GM23338 (cell line): Measurements from ENCODE around the gene THOP1. TPM values are rescaled to one million over a fixed set of nuclear protein-coding genes. Genes with fewer than 3 reads are reported as not detected.

Experiments used
- ATAC-seq: fragments of 200-7000 bp; cut with Tn5 transposase; 3 replicates; pipeline ENCODE4 v1.9.1; 2020
- DNase-seq: peaks from one replicate; pipeline ENCODE4 v3.0.0-alpha.2; 2015; ENCODE audit warnings: low spot score
- H2AFZ ChIP-seq: fragments of 200-600 bp; sonication (generic); 2 replicates; pipeline ENCODE4 v1.8.0; 2016; ENCODE audit warnings: antibody characterized with exemption, mild to moderate bottlenecking, moderate library complexity
- H3F3A ChIP-seq: fragments of 200-600 bp; sonication (generic); replicated peaks from 2 replicates; pipeline ENCODE4 v1.8.0; 2017; ENCODE audit warnings: antibody characterized with exemption, mixed run types, low read depth
- H3K27ac ChIP-seq: fragments of 200-600 bp; sonication (generic); 2 replicates; pipeline ENCODE4 v1.6.1; 2016; ENCODE audit warnings: low read depth
- H3K27me3 ChIP-seq: fragments of 200-600 bp; sonication (generic); 2 replicates; pipeline ENCODE4 v1.8.0; 2016; ENCODE audit warnings: mild to moderate bottlenecking, mixed run types, moderate library complexity; ENCODE audit not compliant: insufficient read depth
- H3K36me3 ChIP-seq: fragments of 200-600 bp; sonication (generic); 2 replicates; pipeline ENCODE4 v1.8.0; 2016; ENCODE audit warnings: mild to moderate bottlenecking; ENCODE audit not compliant: insufficient read depth
- H3K4me1 ChIP-seq: fragments of 200-600 bp; sonication (generic); 2 replicates; pipeline ENCODE4 v1.8.0; 2016; ENCODE audit warnings: mild to moderate bottlenecking, moderate library complexity; ENCODE audit not compliant: insufficient read depth
- H3K4me2 ChIP-seq: fragments of 200-600 bp; sonication (generic); 2 replicates; pipeline ENCODE4 v1.7.1; 2017; ENCODE audit warnings: mixed run types
- H3K4me3 ChIP-seq: fragments of 200-600 bp; sonication (generic); 2 replicates; pipeline ENCODE4 v1.6.1; 2016; ENCODE audit warnings: mixed run types
- H3K79me2 ChIP-seq: fragments of 200-600 bp; sonication (generic); replicated peaks from 2 replicates; pipeline ENCODE4 v1.8.0; 2017; ENCODE audit warnings: mild to moderate bottlenecking; ENCODE audit not compliant: insufficient read depth
- H3K9me2 ChIP-seq: fragments of 200-600 bp; sonication (generic); 2 replicates; pipeline ENCODE4 v1.8.0; 2017; ENCODE audit not compliant: insufficient read depth
- H4K20me1 ChIP-seq: fragments of 200-600 bp; sonication (generic); replicated peaks from 2 replicates; pipeline ENCODE4 v1.8.0; 2017; ENCODE audit warnings: mild to moderate bottlenecking; ENCODE audit not compliant: insufficient read depth
- H3K27ac Mint-ChIP-seq: 2 replicates; pipeline ENCODE4 v1.8.0; 2020; ENCODE audit warnings: inconsistent platforms, mild to moderate bottlenecking, moderate library complexity, mixed read lengths
- H3K27me3 Mint-ChIP-seq: 3 replicates; pipeline ENCODE4 v1.8.0; 2022; ENCODE audit warnings: low read depth, mild to moderate bottlenecking, moderate library complexity, mixed read lengths, inconsistent platforms; ENCODE audit not compliant: insufficient read depth, poor library complexity
- H3K36me3 Mint-ChIP-seq: 3 replicates; pipeline ENCODE4 v1.8.0; 2021; ENCODE audit warnings: low read depth, mild to moderate bottlenecking, inconsistent platforms, moderate library complexity, mixed read lengths
- H3K4me1 Mint-ChIP-seq: 3 replicates; pipeline ENCODE4 v1.8.0; 2020; ENCODE audit warnings: mild to moderate bottlenecking, inconsistent platforms, mixed read lengths
- H3K4me3 Mint-ChIP-seq: 3 replicates; pipeline ENCODE4 v1.8.0; 2021; ENCODE audit warnings: moderate library complexity, mild to moderate bottlenecking, inconsistent platforms, mixed read lengths
- H3K9me3 Mint-ChIP-seq: 3 replicates; pipeline ENCODE4 v1.8.0; 2020; ENCODE audit warnings: moderate library complexity, mild to moderate bottlenecking, inconsistent platforms, mixed read lengths
- CREB1 ChIP-seq: fragments of 250-450 bp; sonication (Bioruptor Pico); IDR thresholded peaks from 2 replicates; pipeline ENCODE4 v1.5.0; 2020; ENCODE audit warnings: low read depth, mild to moderate bottlenecking, moderate library complexity
- ETS1 ChIP-seq: IDR thresholded peaks from 2 replicates; pipeline ENCODE4 v1.6.1; 2016; ENCODE audit warnings: antibody characterized with exemption
- EZH2 ChIP-seq: fragments of 200-600 bp; sonication (generic); IDR thresholded peaks from one replicate; pipeline ENCODE4 v1.8.0; 2017; ENCODE audit warnings: antibody characterized with exemption, mild to moderate bottlenecking, low read depth; ENCODE audit not compliant: unreplicated experiment
- EZH2phosphoT487 ChIP-seq: fragments of 200-600 bp; sonication (generic); IDR thresholded peaks from one replicate; pipeline ENCODE4 v1.8.1; 2018; ENCODE audit warnings: antibody characterized with exemption; ENCODE audit not compliant: unreplicated experiment
- JUNB ChIP-seq: IDR thresholded peaks from one replicate; pipeline ENCODE4 v1.6.1; 2016; ENCODE audit warnings: antibody characterized with exemption; ENCODE audit not compliant: unreplicated experiment
- NANOG ChIP-seq: IDR thresholded peaks from 2 replicates; pipeline ENCODE4 v1.6.1; 2016; ENCODE audit warnings: antibody characterized with exemption, borderline replicate concordance
- POLR2AphosphoS5 ChIP-seq: IDR thresholded peaks from 2 replicates; pipeline ENCODE4 v1.6.1; 2016; ENCODE audit warnings: antibody characterized with exemption, low read depth
- REST ChIP-seq: IDR thresholded peaks from one replicate; pipeline ENCODE4 v1.6.1; 2018; ENCODE audit warnings: antibody characterized with exemption; ENCODE audit not compliant: unreplicated experiment
- STAT1 ChIP-seq: IDR thresholded peaks from one replicate; pipeline ENCODE4 v1.6.1; 2016; ENCODE audit warnings: antibody characterized with exemption; ENCODE audit not compliant: unreplicated experiment
- ZNF114 ChIP-seq: fragments of 250-450 bp; sonication (Bioruptor Pico); IDR thresholded peaks from 2 replicates; pipeline ENCODE4 v1.5.0; 2020; ENCODE audit warnings: mild to moderate bottlenecking, moderate library complexity
- ZNF331 ChIP-seq: fragments of 250-450 bp; sonication (Bioruptor Pico); IDR thresholded peaks from 2 replicates; pipeline ENCODE4 v1.5.0; 2020; ENCODE audit warnings: low read depth, mild to moderate bottlenecking, moderate library complexity
- ZNF462 ChIP-seq: fragments of 250-450 bp; sonication (Bioruptor Pico); IDR thresholded peaks from 2 replicates; pipeline ENCODE4 v1.5.0; 2020; ENCODE audit warnings: mild to moderate bottlenecking, moderate library complexity
- polyA plus RNA-seq: library from polyadenylated mRNA; unstranded; fragments of >200 nt; fragmentation: Nextera tagmentation; extraction: Ambion mirVana; gene quantifications from 2 replicates; pipeline ENCODE4 v1.2.1, GENCODE V29; 2016
- total RNA-seq: library from RNA; depleted of rRNA; stranded (reverse); fragments of >200 nt; shearing (Covaris generic); gene quantifications from 2 replicates; pipeline ENCODE4 v1.2.3, GENCODE V29; 2014

The THOP1 gene
- total and polyA plus RNA-seq, 2 experiments from 2014 or later, result 110 to 229 TPM

- Mint-ChIP-seq H3K27ac (no peak overlapping the region), H3K36me3 (peaks cover 55% of the 10 kb centered on the region), H3K9me3 (peaks cover 40% of the 10 kb centered on the region), H3K4me3 (no peak overlapping the region), H3K27me3 (peaks cover 5% of the 10 kb centered on the region), H3K4me1 (no peaks in the 10 kb centered on the region; the same call in 2 of the 3 replicates)
- Histone ChIP-seq H3K9me2 (no peaks in the 10 kb centered on the region), H3K27ac (no peak overlapping the region), H3K27me3 (no peaks in the 10 kb centered on the region), H3K4me3 (no peak overlapping the region), H3K4me1 (no peaks in the 10 kb centered on the region), H3K4me2 (no peak overlapping the region), H4K20me1 (no peaks in the 10 kb centered on the region), H3F3A (no peaks in the 10 kb centered on the region), H3K36me3 (no peaks in the 10 kb centered on the region), H3K79me2 (no peaks in the 10 kb centered on the region), H2AFZ (no peak overlapping the region)
- TF ChIP-seq EZH2phosphoT487 (no peak), STAT1 (no peak), ZNF114 (CRISPR knock-in tag) (no peak), CREB1 (CRISPR knock-in tag) (no peak), REST (no peak), ETS1 (no peak), POLR2AphosphoS5 (no peak), JUNB (no peak), EZH2 (no peak), ZNF462 (CRISPR knock-in tag) (no peak), NANOG (no peak), ZNF331 (CRISPR knock-in tag) (no peak)
- ATAC-seq, result no peak
- no peak for DNase-seq
Observed at GRCh38 chr19:2824129-2824528, 38.8 kb downstream of the THOP1 start.
